ENCODE measurements around the gene KCND3. TPM values are rescaled to one million over a fixed set of nuclear protein-coding genes. Genes with fewer than 3 reads are reported as not detected.
"Not testable (repeated sequence)": the region's sequence is repeated elsewhere in the genome, so short reads cannot be mapped to it uniquely, and the experiment has no call there.

The KCND3 gene
- total RNA-seq, 4 donors from 2014 or later = 1.4 to 3.5 (median 3.0) TPM

- in situ Hi-C loops (cut with MboI; ENCODE audit: low pct_ligation_motif_present in 1 of 4, low pct_unique_long_range_greater_than_20kb in 1 of 4, low sequenced_read_pairs in 3 of 4) = loop anchor here in 1 of 4 donors (25.0 kb wide), 1 partner anchor 256 kb away; no protein-coding TSS in a partner anchor
- no peak overlapping the region for H3K27ac ChIP-seq
- 67 to 83% methylated on average over 1 to 5 of the region's 5 CpGs for WGBS, 2 donors (ENCODE audit: low coverage in 1 of 2)
Observed at GRCh38 chr1:111742938-111743549, 246.4 kb downstream of the KCND3 start.

GRCh38 chr1:111742292-111742691 is 247.2 kb downstream of the KCND3 start:
- not testable (repeated sequence) for H3K36me3 ChIP-seq
- WGBS, 2 donors (ENCODE audit: low coverage in 1 of 2) = 96% methylated on average over 14 of the region's 14 CpGs; no CpG with 5 or more reads in 1 of the 2 donors

More at GRCh38 chr1:111742938-111743549, 246.4 kb downstream of the KCND3 start:
- Histone ChIP-seq H3K4me3 (no peak overlapping the region), H3K27me3 (peaks cover 18% of the 10 kb centered on the region), H3K9me3 (no peaks in the 10 kb centered on the region), H3K36me3 (no peaks in the 10 kb centered on the region), H3K4me1 (peaks cover under 1 to 25% (median 18%) of the 10 kb centered on the region in 4 donors)
- TF ChIP-seq CTCF (IDR thresholded peaks at IDR 0.05) = no peak
- DNase-seq = no peak
- intact Hi-C loops (cut with DNase I; ENCODE audit: low total_unique reads) = no loop called here

GRCh38 chr1:111739925-111740765 is 249.3 kb downstream of the KCND3 start:
- no peak for TF ChIP-seq EP300 (IDR thresholded peaks at IDR 0.05; ENCODE audit: low read depth)
- peak in 1 of 3 donors; percentile 13 for TF ChIP-seq POLR2AphosphoS5 (IDR thresholded peaks at IDR 0.05)
- Histone ChIP-seq H3K27me3 (peaks cover 23% of the 10 kb centered on the region), H3K4me3 (peak overlapping the region; percentile 47 to 73 (median 58)), H3K36me3 (no peaks in the 10 kb centered on the region), H3K27ac (peak overlapping the region; percentile 90 to 95 (median 94)), H3K9me3 (no peaks in the 10 kb centered on the region), H3K4me1 (peaks cover 9 to 36% (median 27%) of the 10 kb centered on the region in 4 donors)
- WGBS, 2 donors (ENCODE audit: low coverage in 1 of 2) = 0 to 1% methylated on average over 13 to 60 of the region's 63 CpGs
- in situ Hi-C loops (cut with MboI; ENCODE audit: low pct_ligation_motif_present in 1 of 4, low pct_unique_long_range_greater_than_20kb in 1 of 4, low sequenced_read_pairs in 3 of 4) (loop anchor here in 1 of 4 donors (25.0 kb wide), 1 partner anchor 253 kb away; no protein-coding TSS in a partner anchor), intact Hi-C loops (cut with DNase I; ENCODE audit: low total_unique reads) (no loop called here)
- DNase-seq = peak; percentile 69

More at GRCh38 chr1:111742292-111742691, 247.2 kb downstream of the KCND3 start:
- H3K27ac ChIP-seq; H3K4me3 ChIP-seq; intact Hi-C loops (cut with DNase I; ENCODE audit: low total_unique reads); DNase-seq; H3K9me3 ChIP-seq: not testable (repeated sequence)
- in situ Hi-C loops (cut with MboI; ENCODE audit: low pct_ligation_motif_present in 1 of 4, low pct_unique_long_range_greater_than_20kb in 1 of 4, low sequenced_read_pairs in 3 of 4) = loop anchor here in 1 of 4 donors (25.0 kb wide), 1 partner anchor 255 kb away; no protein-coding TSS in a partner anchor
- Histone ChIP-seq H3K27me3 (peaks cover 23% of the 10 kb centered on the region), H3K4me1 (peaks cover 8 to 31% (median 25%) of the 10 kb centered on the region in 4 donors)

GRCh38 chr1:111739194-111739924 is 250.1 kb downstream of the KCND3 start, which contains the start of gene INKA2:
INKA2 (minus strand) TSS chr1:111739395; CDS start chr1:111739242, 153 bp downstream.
- Histone ChIP-seq H3K36me3 (no peaks in the 10 kb centered on the region), H3K27me3 (peaks cover 23% of the 10 kb centered on the region), H3K9me3 (no peaks in the 10 kb centered on the region), H3K4me1 (peaks cover 9 to 36% (median 29%) of the 10 kb centered on the region in 4 donors), H3K4me3 (peak within 1 kb of the TSS; percentile 47 to 73 (median 58)), H3K27ac (peak within 1 kb of the TSS; percentile 90 to 95 (median 94))
- DNase-seq = peak; percentile 91
- 1% methylated on average over 47 of the region's 59 CpGs; no CpG with 5 or more reads in 1 of the 2 donors for WGBS, 2 donors (ENCODE audit: low coverage in 1 of 2)
- TF ChIP-seq POLR2AphosphoS5 (IDR thresholded peaks at IDR 0.05) (peak; percentile 87 to 90 (median 88)), EP300 (IDR thresholded peaks at IDR 0.05; ENCODE audit: low read depth) (no peak), CTCF (IDR thresholded peaks at IDR 0.05) (peak in 1 of 5 experiments; percentile 5), POLR2A (IDR thresholded peaks at IDR 0.05) (peak; percentile 77)
- intact Hi-C loops (cut with DNase I; ENCODE audit: low total_unique reads) (no loop called here), in situ Hi-C loops (cut with MboI; ENCODE audit: low pct_ligation_motif_present in 1 of 4, low pct_unique_long_range_greater_than_20kb in 1 of 4, low sequenced_read_pairs in 3 of 4) (loop anchor here in 1 of 4 donors (25.0 kb wide), 1 partner anchor 252 kb away; no protein-coding TSS in a partner anchor)
